Coronary artery (tissue), 2 donors: ENCODE results near the gene ABO.
"Not testable (repeated sequence)": the region's sequence is repeated elsewhere in the genome, so short reads cannot be mapped to it uniquely, and the experiment has no call there.

Source experiments
- DNase-seq: peaks from one replicate; pipeline ENCODE4 v3.0.0-alpha.2; 2017; ENCODE audit warnings: low spot score
- H3K27ac ChIP-seq, 2 donors: fragments of 200-600 bp; sonication (generic); one replicate each; pipeline ENCODE4 v1.5.1; 2016 to 2019
- H3K4me3 ChIP-seq: fragments of 200-600 bp; sonication (generic); 2 replicates; pipeline ENCODE4 v1.5.1; 2016; ENCODE audit warnings: mild to moderate bottlenecking, moderate library complexity
- CTCF ChIP-seq: fragments of 200-600 bp; sonication (generic); IDR thresholded peaks from one replicate; pipeline ENCODE4 v1.5.1; 2019; ENCODE audit warnings: antibody characterized with exemption

ABO gene

DNA sequence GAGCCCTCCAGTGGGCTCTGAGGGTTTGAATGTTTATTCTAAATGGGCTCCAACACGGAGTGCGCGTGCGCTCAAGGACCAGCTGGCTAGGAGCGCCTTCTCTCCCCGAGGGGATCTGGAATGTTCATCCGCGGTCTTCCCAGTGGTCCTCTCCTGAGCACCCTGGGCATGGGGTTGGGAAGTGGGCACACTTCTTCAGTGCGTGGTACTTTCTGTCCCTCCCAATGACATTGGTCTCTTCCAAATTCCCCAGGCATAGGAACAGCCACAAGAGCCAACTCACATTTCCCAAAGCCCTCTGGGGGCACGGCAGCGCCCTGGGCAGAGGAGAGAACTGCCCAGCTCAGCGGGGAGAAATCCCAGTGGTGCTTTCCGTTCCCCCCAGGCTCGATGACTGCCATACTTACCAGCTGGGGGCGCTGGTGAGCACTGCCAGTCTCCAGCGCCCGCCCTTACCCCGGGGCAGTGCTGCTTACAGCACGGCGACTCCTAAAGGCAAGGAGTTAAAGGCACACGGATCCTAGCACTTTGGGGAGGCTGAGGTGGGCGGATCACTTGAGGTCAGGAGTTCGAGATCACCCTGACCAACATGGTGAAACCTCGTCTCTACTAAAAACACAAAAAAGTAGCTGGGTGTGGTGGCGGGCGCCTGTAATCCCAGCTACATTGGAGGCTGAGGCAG, 36.0 kb downstream of the ABO start:
- DNase-seq: peak; percentile 55
- no peak for TF ChIP-seq CTCF
- H3K27ac ChIP-seq: peak overlapping the region in 1 of 2 donors; percentile 72
- H3K4me3 ChIP-seq: peak overlapping the region; percentile 58

- peak overlapping the region in 1 of 2 donors; percentile 72 for H3K27ac ChIP-seq
- peak overlapping the region; percentile 58 for H3K4me3 ChIP-seq
- peak; percentile 74 for DNase-seq
- TF ChIP-seq CTCF: no peak
Measured at GRCh38 chr9:133238272-133238850, 36.6 kb downstream of the ABO start.

- Histone ChIP-seq H3K4me3 (no peak overlapping the region), H3K27ac (peak overlapping the region in 1 of 2 donors; percentile 65)
- no peak for TF ChIP-seq CTCF
- DNase-seq: peak; percentile 56
Measured at GRCh38 chr9:133237035-133237731, 37.8 kb downstream of the ABO start.

GRCh38 chr9:133236291-133237034, 38.5 kb downstream of the ABO start:
- DNase-seq: peak; percentile 68
- peak overlapping the region in 1 of 2 donors; percentile 65 for H3K27ac ChIP-seq
- H3K4me3 ChIP-seq: not testable (repeated sequence)

GRCh38 chr9:133235549-133236222, 39.3 kb downstream of the ABO start:
- Histone ChIP-seq H3K27ac (no peak overlapping the region), H3K4me3 (no peak overlapping the region)
- no peak for TF ChIP-seq CTCF
- peak; percentile 69 for DNase-seq

DNA sequence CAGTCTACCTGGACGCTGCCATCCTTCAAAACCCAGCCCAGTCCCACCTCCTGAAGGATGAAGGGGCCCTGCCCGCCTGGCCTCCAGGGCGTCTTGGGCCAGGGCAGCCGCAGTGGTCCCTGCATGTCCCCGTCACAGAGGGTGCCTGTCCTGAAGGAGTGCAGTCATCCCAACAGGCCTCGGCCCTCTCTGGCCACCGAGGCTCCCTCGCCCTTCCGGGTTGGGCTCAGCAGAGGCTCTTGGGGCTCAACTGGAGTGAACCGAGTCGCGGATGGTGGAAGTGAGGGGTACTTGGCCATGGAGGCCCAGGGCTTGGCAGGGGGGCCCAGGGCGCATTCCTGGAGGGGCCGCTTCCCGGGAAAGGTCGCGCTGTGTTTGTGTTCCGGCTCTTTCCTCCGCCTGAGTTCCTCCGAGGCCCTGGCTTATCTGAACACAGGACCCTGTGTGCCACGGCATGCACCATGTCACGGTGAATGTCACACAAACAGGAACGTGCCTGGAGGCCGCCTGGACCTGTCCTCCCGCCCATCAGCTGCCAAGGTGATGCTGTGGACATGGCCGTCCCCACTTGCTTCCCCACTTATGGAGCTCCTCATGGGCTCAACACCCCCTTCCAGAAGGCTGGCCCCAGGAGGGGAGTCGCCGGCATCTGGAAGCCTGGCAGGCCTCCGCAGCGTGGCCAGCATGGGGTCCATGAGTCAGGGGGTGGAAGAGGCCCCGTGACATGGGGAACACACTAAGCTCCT, 40.3 kb downstream of the ABO start:
- no peak overlapping the region for H3K4me3 ChIP-seq
- peak overlapping the region in 1 of 2 donors; percentile 16 for H3K27ac ChIP-seq
- DNase-seq: peak; percentile 74
- no peak for TF ChIP-seq CTCF
